ENCODE measurements around the gene DMP1.
"Not testable (repeated sequence)": the region's sequence is repeated elsewhere in the genome, so short reads cannot be mapped to it uniquely, and the experiment has no call there.

GRCh38 chr4:87690947-87691346 is 40.9 kb downstream of the DMP1 start:
- not testable (repeated sequence) for TF ChIP-seq CTCF (IDR thresholded peaks at IDR 0.05); POLR2A (IDR thresholded peaks at IDR 0.05; ENCODE audit: low read depth); POLR2AphosphoS5 (IDR thresholded peaks at IDR 0.05)
